HepG2 (cell line): ENCODE data around the gene KATNAL1.

Experiments
- CEBPB ChIP-seq: IDR thresholded peaks from 2 replicates; pipeline ENCODE4 v1.6.1; 2011; ENCODE audit warnings: low read depth, low read length, improper control_type of control experiment, borderline replicate concordance
- FOSL1 ChIP-seq: sonication (generic); formaldehyde crosslinking; IDR thresholded peaks from 2 replicates; pipeline ENCODE4 v1.9.0; 2021; ENCODE audit warnings: missing genetic modification reagents, borderline replicate concordance
- RFXANK ChIP-seq: IDR thresholded peaks from 2 replicates; pipeline ENCODE4 v1.6.1; 2016
- SATB2 ChIP-seq: sonication (generic); formaldehyde crosslinking; IDR thresholded peaks from 2 replicates; pipeline ENCODE4 v1.5.0; 2020; ENCODE audit warnings: missing genetic modification reagents
- SUZ12 ChIP-seq: fragments of 150-350 bp; IDR thresholded peaks from 2 replicates; pipeline ENCODE4 v1.6.1; 2014; ENCODE audit warnings: low read depth, low read length
- TF ChIP-seq, protein P1 (sequence below), 2 experiments: sonication (generic) in 1 of 2; formaldehyde crosslinking in 1 of 2; IDR thresholded peaks; 2 replicates each; pipeline versions ENCODE4 v1.4.0 to v1.6.1; 2018 to 2020; ENCODE audit warnings: missing genetic modification reagents in 2 of 2, borderline replicate concordance in 1 of 2, low read depth in 1 of 2, mild to moderate bottlenecking in 1 of 2, missing biosample characterization in 1 of 2
- TF ChIP-seq, protein P2 (sequence below): sonication (generic); formaldehyde crosslinking; IDR thresholded peaks from 2 replicates; pipeline ENCODE4 v1.5.0; 2020; ENCODE audit warnings: missing genetic modification reagents

- TF ChIP-seq CEBPB (0 out of 2 replicates have a peak, but pooled peaks have one; percentile 12), FOSL1 (CRISPR knock-in tag) (no peak), RFXANK (no peak), SATB2 (CRISPR knock-in tag) (no peak), SUZ12 (no peak)
- TF ChIP-seq, protein P1, sequence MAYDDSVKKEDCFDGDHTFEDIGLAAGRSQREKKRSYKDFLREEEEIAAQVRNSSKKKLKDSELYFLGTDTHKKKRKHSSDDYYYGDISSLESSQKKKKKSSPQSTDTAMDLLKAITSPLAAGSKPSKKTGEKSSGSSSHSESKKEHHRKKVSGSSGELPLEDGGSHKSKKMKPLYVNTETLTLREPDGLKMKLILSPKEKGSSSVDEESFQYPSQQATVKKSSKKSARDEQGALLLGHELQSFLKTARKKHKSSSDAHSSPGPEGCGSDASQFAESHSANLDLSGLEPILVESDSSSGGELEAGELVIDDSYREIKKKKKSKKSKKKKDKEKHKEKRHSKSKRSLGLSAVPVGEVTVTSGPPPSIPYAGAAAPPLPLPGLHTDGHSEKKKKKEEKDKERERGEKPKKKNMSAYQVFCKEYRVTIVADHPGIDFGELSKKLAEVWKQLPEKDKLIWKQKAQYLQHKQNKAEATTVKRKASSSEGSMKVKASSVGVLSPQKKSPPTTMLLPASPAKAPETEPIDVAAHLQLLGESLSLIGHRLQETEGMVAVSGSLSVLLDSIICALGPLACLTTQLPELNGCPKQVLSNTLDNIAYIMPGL (CRISPR knock-in tag; IDR thresholded peaks at IDR 0.05; ENCODE audit: borderline replicate concordance in 1 of 2, low read depth in 1 of 2) = no peak
- TF ChIP-seq, protein P2, sequence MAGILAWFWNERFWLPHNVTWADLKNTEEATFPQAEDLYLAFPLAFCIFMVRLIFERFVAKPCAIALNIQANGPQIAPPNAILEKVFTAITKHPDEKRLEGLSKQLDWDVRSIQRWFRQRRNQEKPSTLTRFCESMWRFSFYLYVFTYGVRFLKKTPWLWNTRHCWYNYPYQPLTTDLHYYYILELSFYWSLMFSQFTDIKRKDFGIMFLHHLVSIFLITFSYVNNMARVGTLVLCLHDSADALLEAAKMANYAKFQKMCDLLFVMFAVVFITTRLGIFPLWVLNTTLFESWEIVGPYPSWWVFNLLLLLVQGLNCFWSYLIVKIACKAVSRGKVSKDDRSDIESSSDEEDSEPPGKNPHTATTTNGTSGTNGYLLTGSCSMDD (CRISPR knock-in tag) = no peak
Observed at GRCh38 chr13:30172593-30173302, 134.6 kb downstream of the KATNAL1 start.
